IPS DF 6.9 (cell line): Measurements from ENCODE around the gene TNFSF15.

Experiments
- DNase-seq: peaks from one replicate; pipeline ENCODE4 v3.0.0-alpha.2; 2013; ENCODE audit warnings: low read depth, low spot score
- H3K27ac ChIP-seq: one replicate; pipeline ENCODE4 v1.5.1; 2013; ENCODE audit warnings: low read length, control low read depth
- H3K27me3 ChIP-seq: 2 replicates; pipeline ENCODE4 v1.6.1; 2013; ENCODE audit warnings: mild to moderate bottlenecking, low read length; ENCODE audit not compliant: control insufficient read depth, insufficient read depth
- H3K36me3 ChIP-seq: 2 replicates; pipeline ENCODE4 v1.6.1; 2013; ENCODE audit warnings: low read length; ENCODE audit not compliant: control insufficient read depth, insufficient read depth
- H3K4me1 ChIP-seq: 2 replicates; pipeline ENCODE4 v1.6.1; 2013; ENCODE audit warnings: low read length; ENCODE audit not compliant: control insufficient read depth, insufficient read depth
- H3K4me3 ChIP-seq: 2 replicates; pipeline ENCODE4 v1.5.1; 2013; ENCODE audit warnings: mild to moderate bottlenecking, low read length
- H3K9me3 ChIP-seq: 2 replicates; pipeline ENCODE4 v1.6.1; 2013; ENCODE audit warnings: low read length, inconsistent platforms; ENCODE audit not compliant: control insufficient read depth, insufficient read depth
- WGBS: extraction: QIAGEN DNeasy Blood & Tissue Kit; methylation state at CpG from one replicate; pipeline ENCODE4 v1.1.7; 2013; ENCODE audit warnings: mixed read lengths, missing lambda C conversion rate; ENCODE audit not compliant: insufficient read length, insufficient coverage; 5-methylcytosine and 5-hydroxymethylcytosine counted together

The TNFSF15 gene

GRCh38 chr9:114805670-114806525, at the start of gene TNFSF15:
Gene TNFSF15, minus strand, starts transcription at chr9:114806039. Its CDS starts 27 bp downstream, at chr9:114806012.
- H3K27me3 ChIP-seq = no peaks in the 10 kb centered on the region
- no CpG with 5 or more reads among the region's 8 CpGs for WGBS
- H3K4me1 ChIP-seq = peaks cover 7% of the 10 kb centered on the region; the same call in 1 of the 2 replicates
- H3K4me3 ChIP-seq = no peak within 1 kb of the TSS
- no peak within 1 kb of the TSS for H3K27ac ChIP-seq
- DNase-seq = peak; percentile 29
- no peaks in the 10 kb centered on the region for H3K9me3 ChIP-seq
- no peaks in the 10 kb centered on the region for H3K36me3 ChIP-seq

- no peak overlapping the region for H3K27ac ChIP-seq
- no CpG with 5 or more reads among the region's 2 CpGs for WGBS
- DNase-seq = no peak
- H3K27me3 ChIP-seq = no peaks in the 10 kb centered on the region
- H3K4me1 ChIP-seq = no peaks in the 10 kb centered on the region
- no peaks in the 10 kb centered on the region for H3K9me3 ChIP-seq
- H3K4me3 ChIP-seq = no peak overlapping the region
- H3K36me3 ChIP-seq = no peaks in the 10 kb centered on the region
These were observed 49.6 kb upstream of the TNFSF15 start for GRCh38 chr9:114855488-114855887.

GRCh38 chr9:114854736-114855355, 49.0 kb upstream of the TNFSF15 start:
- no peak for DNase-seq
- Histone ChIP-seq H3K27ac (no peak overlapping the region), H3K27me3 (no peaks in the 10 kb centered on the region), H3K4me3 (no peak overlapping the region), H3K9me3 (no peaks in the 10 kb centered on the region), H3K4me1 (no peaks in the 10 kb centered on the region), H3K36me3 (no peaks in the 10 kb centered on the region)
- WGBS = no CpG with 5 or more reads among the region's 7 CpGs

- DNase-seq = no peak
- WGBS = no CpG with 5 or more reads among the region's 3 CpGs
These were observed 47.4 kb upstream of the TNFSF15 start for GRCh38 chr9:114853071-114853855.

GRCh38 chr9:114852050-114852594, 46.3 kb upstream of the TNFSF15 start:
- no peaks in the 10 kb centered on the region; the same call in 1 of the 2 replicates for H3K27me3 ChIP-seq
- DNase-seq = no peak
- H3K4me3 ChIP-seq = no peak overlapping the region
- H3K4me1 ChIP-seq = no peaks in the 10 kb centered on the region
- H3K9me3 ChIP-seq = no peaks in the 10 kb centered on the region
- no peak overlapping the region for H3K27ac ChIP-seq
- no peaks in the 10 kb centered on the region for H3K36me3 ChIP-seq
- WGBS = no CpG with 5 or more reads among the region's 4 CpGs

More at GRCh38 chr9:114853071-114853855, 47.4 kb upstream of the TNFSF15 start:
- no peaks in the 10 kb centered on the region for H3K4me1 ChIP-seq
- H3K27me3 ChIP-seq = no peaks in the 10 kb centered on the region
- H3K36me3 ChIP-seq = no peaks in the 10 kb centered on the region
- no peak overlapping the region for H3K27ac ChIP-seq
- no peaks in the 10 kb centered on the region for H3K9me3 ChIP-seq
- no peak overlapping the region for H3K4me3 ChIP-seq

GRCh38 chr9:114851306-114851705, 45.5 kb upstream of the TNFSF15 start:
- DNase-seq = no peak
- H3K27me3 ChIP-seq = no peaks in the 10 kb centered on the region; the same call in 1 of the 2 replicates
- no peaks in the 10 kb centered on the region for H3K9me3 ChIP-seq
- no peaks in the 10 kb centered on the region for H3K4me1 ChIP-seq
- no CpG with 5 or more reads among the region's 3 CpGs for WGBS
- no peak overlapping the region for H3K4me3 ChIP-seq
- H3K27ac ChIP-seq = no peak overlapping the region
- no peaks in the 10 kb centered on the region for H3K36me3 ChIP-seq

GRCh38 chr9:114850871-114851270, 45.0 kb upstream of the TNFSF15 start:
- Histone ChIP-seq H3K4me3 (no peak overlapping the region), H3K9me3 (no peaks in the 10 kb centered on the region), H3K4me1 (no peaks in the 10 kb centered on the region), H3K27me3 (no peaks in the 10 kb centered on the region; the same call in 1 of the 2 replicates), H3K36me3 (no peaks in the 10 kb centered on the region), H3K27ac (no peak overlapping the region)
- no CpG with 5 or more reads among the region's 2 CpGs for WGBS
- DNase-seq = no peak

- no peak for DNase-seq
- no CpG with 5 or more reads among the region's 2 CpGs for WGBS
- no peaks in the 10 kb centered on the region for H3K4me1 ChIP-seq
- no peak overlapping the region for H3K4me3 ChIP-seq
- H3K27ac ChIP-seq = no peak overlapping the region
- no peaks in the 10 kb centered on the region for H3K9me3 ChIP-seq
- H3K27me3 ChIP-seq = no peaks in the 10 kb centered on the region; the same call in 1 of the 2 replicates
- H3K36me3 ChIP-seq = no peaks in the 10 kb centered on the region
These were observed 43.6 kb upstream of the TNFSF15 start for GRCh38 chr9:114849450-114849849.

GRCh38 chr9:114847492-114848417, 41.9 kb upstream of the TNFSF15 start:
- Histone ChIP-seq H3K4me1 (no peaks in the 10 kb centered on the region), H3K27me3 (no peaks in the 10 kb centered on the region; the same call in 1 of the 2 replicates), H3K36me3 (no peaks in the 10 kb centered on the region), H3K27ac (no peak overlapping the region), H3K4me3 (no peak overlapping the region), H3K9me3 (no peaks in the 10 kb centered on the region)
- no peak for DNase-seq
- WGBS = no CpG with 5 or more reads among the region's 4 CpGs
